ENCODE measurements around the gene CCDC12.

- TF ChIP-seq CTCF (IDR thresholded peaks at IDR 0.05; ENCODE audit: low read length), result no peak
- TF ChIP-seq EZH2phosphoT487 (IDR thresholded peaks at IDR 0.05; ENCODE audit: low read length), result no peak
Measured at GRCh38 chr3:46900007-46900292, 76.6 kb downstream of the CCDC12 start.
